Measurements from ENCODE around the gene ALDH16A1. TPM values are rescaled to one million over a fixed set of nuclear protein-coding genes. Genes with fewer than 3 reads are reported as not detected.

ALDH16A1 gene
- total RNA-seq, 1 experiment from 2014 or later = 51.7 TPM

DNA sequence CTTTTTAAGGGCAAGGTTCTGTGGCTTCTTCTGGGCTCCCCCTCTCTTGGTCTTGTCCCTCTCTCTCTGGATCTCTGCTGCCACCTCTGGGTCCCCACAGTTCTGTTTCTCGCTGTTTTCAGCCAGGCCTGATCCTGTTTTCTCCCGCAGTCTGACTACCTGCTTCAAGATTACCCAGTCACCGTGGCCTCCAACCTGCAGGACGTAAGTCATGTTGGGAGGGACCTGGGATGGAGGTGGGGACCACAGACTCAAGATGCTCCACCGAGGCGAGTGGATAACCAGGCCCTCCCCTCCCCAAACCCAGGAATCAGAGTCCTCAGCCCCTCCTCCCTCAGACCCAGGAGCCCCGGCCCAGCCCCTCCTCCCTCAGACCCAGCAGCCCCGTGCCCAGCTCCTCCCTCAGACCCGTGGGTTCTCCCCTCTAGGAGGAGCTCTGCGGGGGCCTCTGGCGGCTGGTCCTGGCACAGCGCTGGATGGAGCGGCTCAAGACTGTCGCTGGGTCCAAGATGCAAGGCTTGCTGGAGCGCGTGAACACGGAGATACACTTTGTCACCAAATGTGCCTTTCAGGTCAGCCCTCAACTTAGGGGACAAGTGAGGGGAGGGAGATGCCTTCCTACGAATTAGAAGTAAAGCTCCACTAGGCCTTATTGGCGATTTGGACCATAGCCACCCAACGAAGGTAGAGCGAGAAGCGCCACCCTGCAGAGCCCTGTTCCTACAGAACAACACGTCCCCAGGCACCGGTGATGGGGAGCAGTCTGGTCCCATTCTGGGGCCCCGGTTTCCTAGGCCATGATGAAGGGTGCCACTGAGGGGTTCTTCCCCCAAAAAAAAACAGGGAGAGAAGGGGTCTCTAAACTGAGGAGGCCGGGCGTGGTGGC, 23.2 kb downstream of the ALDH16A1 start:
- H3K4me3 Mint-ChIP-seq = peak overlapping the region; percentile 45 to 59
- H3K4me2 ChIP-seq (ENCODE audit: insufficient read depth, insufficient read length, low read length) = peak overlapping the region; percentile 27
- H3K9ac ChIP-seq (ENCODE audit: extremely low read depth, insufficient read length, low read length) = no peak overlapping the region

More for the DNA sequence above, 23.2 kb downstream of the ALDH16A1 start:
- Histone ChIP-seq H3K4ac (ENCODE audit: low read depth, low read length) (no peak overlapping the region), H3T11ph (ENCODE audit: low read length) (no peak overlapping the region), H2BK120ac (ENCODE audit: low read depth, low read length, poor library complexity, severe bottlenecking) (no peak overlapping the region), H2BK12ac (ENCODE audit: insufficient read length, low read depth, low read length) (no peak overlapping the region), H2BK5ac (ENCODE audit: insufficient read length, low read length) (no peak overlapping the region), H2AK5ac (ENCODE audit: insufficient read length, low read length) (no peak overlapping the region), H3K23me2 (ENCODE audit: insufficient read length, low read depth, low read length, poor library complexity, severe bottlenecking) (no peaks in the 10 kb centered on the region), H3K56ac (ENCODE audit: insufficient read length, low read depth, low read length) (no peak overlapping the region), H3K79me1 (ENCODE audit: insufficient read depth, low read depth, low read length, poor library complexity, severe bottlenecking) (no peaks in the 10 kb centered on the region), H3K4me1 (ENCODE audit: insufficient read depth, low read length) (peaks cover 3% of the 10 kb centered on the region; the same call in 1 of the 2 replicates), H3K9me3 (ENCODE audit: control insufficient read depth, low read depth, low read length) (no peaks in the 10 kb centered on the region), H3K27ac (ENCODE audit: insufficient read length, low read depth, low read length) (no peak overlapping the region), H3K18ac (ENCODE audit: insufficient read length, low read depth, low read length) (peak overlapping the region; percentile 29), H3K27me3 (ENCODE audit: insufficient read depth, low read length) (no peaks in the 10 kb centered on the region; the same call in 1 of the 2 replicates), H4K20me1 (ENCODE audit: control insufficient read depth, insufficient read depth, insufficient read length) (no peaks in the 10 kb centered on the region), H2BK15ac (ENCODE audit: low read depth, low read length) (no peak overlapping the region), H4K8ac (replicated peaks; ENCODE audit: insufficient read length, low read depth, low read length) (no peak overlapping the region), H3K79me2 (ENCODE audit: insufficient read depth, low read length) (no peaks in the 10 kb centered on the region), H3K14ac (ENCODE audit: insufficient read depth, low read length) (no peak overlapping the region), H4K91ac (ENCODE audit: insufficient read length, low read depth, low read length) (no peak overlapping the region), H3K23ac (ENCODE audit: insufficient read length, low read depth, low read length) (no peak overlapping the region), H4K5ac (ENCODE audit: insufficient read length, low read depth, low read length) (no peak overlapping the region), H2AFZ (ENCODE audit: low read length) (peak overlapping the region; percentile 74), H2BK20ac (ENCODE audit: low read depth, low read length, poor library complexity, severe bottlenecking) (no peak overlapping the region)
- Mint-ChIP-seq H3K27me3 (ENCODE audit: low read depth) (peaks cover 19% of the 10 kb centered on the region), H3K27ac (peak overlapping the region; percentile 27 to 81 (median 81); a peak in 5 of 7 replicates), H3K36me3 (ENCODE audit: insufficient read depth in 1 of 3, low read depth in 3 of 3) (peaks cover 1 to 3% (median 2%) of the 10 kb centered on the region in 3 experiments; a peak in 3 of 7 replicates), H3K4me1 (peaks cover 11 to 24% of the 10 kb centered on the region in 2 experiments), H3K9me3 (peaks cover 0 to 2% of the 10 kb centered on the region in 2 experiments; a peak in 1 of 5 replicates)
- WGBS (ENCODE audit: extremely low coverage, insufficient read length, low lambda C conversion rate) = no CpG with 5 or more reads among the region's 27 CpGs
- TF ChIP-seq, protein P1, sequence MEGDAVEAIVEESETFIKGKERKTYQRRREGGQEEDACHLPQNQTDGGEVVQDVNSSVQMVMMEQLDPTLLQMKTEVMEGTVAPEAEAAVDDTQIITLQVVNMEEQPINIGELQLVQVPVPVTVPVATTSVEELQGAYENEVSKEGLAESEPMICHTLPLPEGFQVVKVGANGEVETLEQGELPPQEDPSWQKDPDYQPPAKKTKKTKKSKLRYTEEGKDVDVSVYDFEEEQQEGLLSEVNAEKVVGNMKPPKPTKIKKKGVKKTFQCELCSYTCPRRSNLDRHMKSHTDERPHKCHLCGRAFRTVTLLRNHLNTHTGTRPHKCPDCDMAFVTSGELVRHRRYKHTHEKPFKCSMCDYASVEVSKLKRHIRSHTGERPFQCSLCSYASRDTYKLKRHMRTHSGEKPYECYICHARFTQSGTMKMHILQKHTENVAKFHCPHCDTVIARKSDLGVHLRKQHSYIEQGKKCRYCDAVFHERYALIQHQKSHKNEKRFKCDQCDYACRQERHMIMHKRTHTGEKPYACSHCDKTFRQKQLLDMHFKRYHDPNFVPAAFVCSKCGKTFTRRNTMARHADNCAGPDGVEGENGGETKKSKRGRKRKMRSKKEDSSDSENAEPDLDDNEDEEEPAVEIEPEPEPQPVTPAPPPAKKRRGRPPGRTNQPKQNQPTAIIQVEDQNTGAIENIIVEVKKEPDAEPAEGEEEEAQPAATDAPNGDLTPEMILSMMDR (conservative IDR thresholded peaks at IDR 0.05) = peak; percentile 74
- peak; percentile 96 for DNase-seq

Data from H9 (cell line).